RKO (cell line): Measurements from ENCODE around the gene INSIG2.
A peak's percentile ranks its signal among the peaks of the same experiment; 100 is the strongest.

Experiments
- DNase-seq: peaks from one replicate; pipeline ENCODE4 v3.0.0-alpha.2; 2016; ENCODE audit warnings: low spot score

INSIG2 gene

DNA sequence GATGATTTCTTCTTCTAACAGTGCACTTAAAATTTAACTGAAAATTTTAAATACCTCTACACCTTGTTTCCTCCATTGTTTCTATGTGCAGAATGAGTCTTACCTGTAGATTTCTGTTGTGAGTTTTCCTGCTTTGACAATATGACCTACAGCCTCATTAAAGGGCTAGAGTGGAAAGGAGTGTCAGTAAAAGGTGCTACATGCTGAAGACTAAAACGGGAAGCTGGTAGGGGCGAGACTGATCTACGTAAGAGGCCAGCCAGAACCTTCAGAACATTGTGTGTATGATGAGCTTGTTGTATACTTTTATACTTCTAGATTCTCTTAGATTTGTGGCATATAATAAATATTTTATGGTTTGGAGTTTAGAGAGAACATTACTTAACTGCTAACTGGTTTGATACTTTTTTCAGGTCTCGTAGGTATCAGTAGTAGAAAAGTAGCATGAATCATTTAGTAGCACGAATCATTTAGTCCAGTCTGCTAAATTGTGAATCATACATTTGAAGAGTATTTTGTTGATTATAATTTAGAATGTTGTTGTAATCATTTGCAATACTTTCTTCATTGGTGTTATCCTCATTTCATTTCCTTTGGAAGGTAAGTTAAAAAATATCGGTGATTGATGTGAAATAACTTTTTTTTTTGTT is 14.3 kb downstream of the INSIG2 start:
- DNase-seq: no peak

- DNase-seq: no peak
These were observed 16.0 kb downstream of the INSIG2 start for GRCh38 chr2:118103951-118104940.

- no peak for DNase-seq
These were observed 17.2 kb downstream of the INSIG2 start for GRCh38 chr2:118105497-118105896.

DNA sequence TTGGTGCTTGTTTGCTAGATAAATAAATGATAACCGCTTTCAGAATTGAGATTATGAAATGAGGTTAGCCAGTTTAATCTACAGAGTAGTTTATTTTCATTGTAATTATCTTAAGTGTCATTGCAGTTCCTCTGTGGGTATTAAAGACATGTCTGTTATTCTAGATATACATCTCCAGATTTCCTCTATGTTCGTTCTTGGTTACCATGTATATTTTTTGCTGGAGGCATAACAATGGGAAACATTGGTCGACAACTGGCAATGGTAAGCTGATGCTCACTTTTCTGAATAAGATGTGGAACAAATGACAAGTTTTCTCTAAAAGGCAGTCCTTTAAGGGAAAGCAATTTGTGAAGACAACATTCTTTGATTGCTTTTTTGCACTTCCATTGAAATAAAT is 18.7 kb downstream of the INSIG2 start:
- no peak for DNase-seq

GRCh38 chr2:118110310-118110709 is 22.0 kb downstream of the INSIG2 start:
- no peak for DNase-seq

DNA sequence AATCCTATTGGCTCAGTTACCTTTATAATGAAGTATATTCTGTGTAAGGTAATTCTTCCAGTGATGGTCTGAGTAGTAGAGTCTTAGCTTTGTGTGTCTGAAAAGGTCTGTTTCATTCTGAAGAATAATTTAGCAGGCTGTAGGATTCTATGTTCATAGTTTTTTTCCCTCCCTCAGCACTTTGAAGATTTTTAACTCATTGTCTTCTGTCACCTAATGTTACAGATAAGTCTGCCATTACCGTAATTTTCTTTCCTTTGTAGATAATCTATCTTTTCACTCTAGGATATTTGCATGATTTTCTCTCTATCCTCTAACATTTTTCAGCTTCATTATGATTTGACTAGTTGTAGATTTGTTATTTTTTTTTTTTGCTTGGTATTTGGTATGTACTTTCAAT is 22.7 kb downstream of the INSIG2 start:
- DNase-seq: no peak

GRCh38 chr2:118112771-118113334 is 24.6 kb downstream of the INSIG2 start:
- DNase-seq: peak; percentile 50

DNA sequence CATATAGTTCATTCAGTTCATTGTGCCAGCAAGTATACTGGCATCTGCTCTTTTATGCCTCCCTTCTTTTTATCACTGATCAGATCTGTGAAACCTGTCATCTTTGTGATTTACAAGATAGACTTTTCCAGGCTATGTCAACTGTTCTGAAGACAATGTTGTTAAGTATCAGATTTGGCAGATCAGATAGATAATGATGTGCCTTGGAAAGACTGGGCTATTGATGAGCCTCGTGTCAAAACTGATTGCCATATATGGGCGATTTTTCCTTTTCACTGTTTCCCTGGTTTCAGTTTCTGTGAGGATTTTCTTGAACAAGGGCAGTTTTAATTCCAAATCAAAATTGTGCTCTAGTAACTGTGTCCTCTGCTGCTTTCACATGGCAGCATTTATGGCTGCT is 26.6 kb downstream of the INSIG2 start:
- no peak for DNase-seq

DNA sequence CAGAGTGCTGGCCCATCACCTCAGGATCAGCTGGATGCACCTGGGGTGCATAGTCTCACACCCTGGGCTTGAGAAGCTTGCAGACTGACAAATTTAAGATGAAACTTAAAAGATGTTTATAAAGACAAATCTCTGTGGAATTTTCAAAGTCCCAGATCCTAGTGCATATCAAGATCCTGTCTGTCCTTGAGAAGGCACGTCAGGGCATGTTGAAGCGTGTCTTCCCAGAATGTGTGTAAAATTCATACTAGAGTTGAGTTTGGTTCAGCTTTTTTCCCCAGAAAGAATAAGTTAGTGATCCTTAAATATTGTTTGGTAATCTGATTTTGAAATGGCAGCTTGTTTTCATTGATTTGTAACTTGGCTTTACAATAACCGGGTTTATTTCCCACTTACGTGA is 27.5 kb downstream of the INSIG2 start:
- no peak for DNase-seq

GRCh38 chr2:118118479-118118878 is 30.2 kb downstream of the INSIG2 start:
- DNase-seq: no peak

- no peak for DNase-seq
These were observed 31.0 kb downstream of the INSIG2 start for GRCh38 chr2:118119158-118119727.

GRCh38 chr2:118119761-118120400 is 31.6 kb downstream of the INSIG2 start:
- DNase-seq: no peak

DNA sequence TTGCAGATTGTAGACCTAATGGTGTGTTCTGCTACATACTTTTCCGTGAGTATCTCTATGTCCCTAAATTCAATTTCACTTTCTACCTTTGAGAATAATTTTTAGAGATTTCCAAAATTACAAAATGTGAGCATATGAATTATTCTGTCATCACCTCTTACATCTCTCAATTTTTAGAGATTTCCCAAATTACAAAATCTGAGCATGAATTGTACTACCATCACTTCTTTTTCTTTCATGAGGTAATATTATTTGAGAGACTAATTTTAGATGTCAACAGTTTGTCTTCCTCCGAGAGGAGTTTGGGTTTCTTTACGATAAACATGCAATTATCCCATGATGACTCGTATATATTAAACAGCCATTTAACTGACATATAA is 32.1 kb downstream of the INSIG2 start:
- no peak for DNase-seq

DNA sequence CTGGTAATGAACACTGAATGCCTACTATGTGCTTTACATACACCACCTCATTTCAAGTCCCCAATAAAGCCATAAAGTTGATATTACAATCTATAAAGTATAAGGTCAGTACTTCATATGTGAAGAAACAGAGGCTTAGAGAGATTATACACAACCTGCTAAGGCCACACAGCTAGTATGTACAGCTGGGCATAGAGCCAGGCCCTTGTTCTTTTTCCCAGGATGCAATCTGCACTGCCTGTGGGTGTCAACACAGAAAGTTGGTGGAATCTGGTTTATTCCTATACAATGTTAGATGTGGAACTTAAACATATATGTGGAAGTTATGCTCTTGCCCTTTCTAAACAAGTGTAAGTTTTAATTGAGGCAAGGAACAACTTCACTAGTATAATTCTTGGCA is 32.8 kb downstream of the INSIG2 start:
- DNase-seq: no peak

DNA sequence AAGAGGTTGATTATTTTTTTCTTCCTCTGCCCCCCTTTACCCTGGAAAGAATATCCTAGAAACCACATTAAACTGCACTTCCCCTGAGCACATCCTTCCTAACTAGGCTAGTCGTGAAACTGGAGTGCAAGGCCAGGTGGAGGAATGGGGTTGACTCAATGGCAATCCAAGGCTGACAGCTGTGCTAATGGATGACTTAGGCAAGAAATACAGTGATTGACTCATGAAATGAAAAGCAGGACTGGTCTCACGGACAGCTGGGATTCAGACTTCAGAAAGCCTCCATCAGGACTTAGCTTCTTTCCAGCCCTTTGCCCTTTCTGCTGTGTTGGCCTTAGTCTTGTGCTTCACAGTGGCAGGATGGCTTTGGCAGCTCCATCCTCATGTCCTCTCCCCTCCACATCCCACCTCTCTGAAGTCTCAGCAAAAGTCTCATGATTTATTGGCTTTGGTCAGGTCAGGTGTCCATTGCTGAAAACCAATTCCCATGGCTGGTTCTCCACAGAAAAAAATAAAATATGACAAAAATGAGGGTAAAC is 33.8 kb downstream of the INSIG2 start:
- peak; percentile 40 for DNase-seq

DNA sequence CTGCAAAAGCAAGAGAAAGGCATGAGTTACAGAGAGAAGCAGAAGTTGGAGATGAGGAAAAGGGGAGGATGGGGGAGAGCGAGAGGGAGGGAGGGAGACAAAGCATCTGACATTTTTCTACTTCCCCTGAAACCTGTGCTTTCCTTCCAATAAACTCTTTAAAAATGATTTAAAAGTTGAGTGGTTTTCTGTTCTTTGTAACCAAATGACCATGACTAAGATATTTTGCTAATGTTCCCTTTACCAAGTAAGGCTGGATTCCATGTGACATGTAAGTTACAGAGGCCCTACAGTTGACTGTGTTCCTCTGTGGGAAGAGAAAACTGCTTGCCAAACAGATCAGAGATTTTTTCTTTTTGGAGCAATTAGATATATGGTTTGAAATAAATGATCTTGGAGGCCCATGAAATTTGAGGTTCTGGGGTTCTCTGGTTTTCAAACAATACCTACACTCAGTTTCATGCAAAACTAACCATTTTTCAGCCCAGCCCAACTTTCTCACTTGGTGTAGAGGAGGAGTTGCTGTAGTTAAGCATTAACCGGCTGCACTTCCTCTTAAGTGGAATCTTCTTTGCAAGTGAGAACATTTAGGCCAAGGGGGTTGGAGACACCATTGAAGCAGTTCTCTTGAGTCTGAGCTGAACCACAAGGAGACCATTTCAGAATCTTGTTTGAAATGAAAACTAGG is 34.5 kb downstream of the INSIG2 start:
- no peak for DNase-seq

- peak; percentile 5 for DNase-seq
These were observed 35.4 kb downstream of the INSIG2 start for GRCh38 chr2:118123561-118124232.

- no peak for DNase-seq
These were observed 36.1 kb downstream of the INSIG2 start for GRCh38 chr2:118124288-118124891.

GRCh38 chr2:118127250-118127649 is 39.0 kb downstream of the INSIG2 start:
- no peak for DNase-seq

DNA sequence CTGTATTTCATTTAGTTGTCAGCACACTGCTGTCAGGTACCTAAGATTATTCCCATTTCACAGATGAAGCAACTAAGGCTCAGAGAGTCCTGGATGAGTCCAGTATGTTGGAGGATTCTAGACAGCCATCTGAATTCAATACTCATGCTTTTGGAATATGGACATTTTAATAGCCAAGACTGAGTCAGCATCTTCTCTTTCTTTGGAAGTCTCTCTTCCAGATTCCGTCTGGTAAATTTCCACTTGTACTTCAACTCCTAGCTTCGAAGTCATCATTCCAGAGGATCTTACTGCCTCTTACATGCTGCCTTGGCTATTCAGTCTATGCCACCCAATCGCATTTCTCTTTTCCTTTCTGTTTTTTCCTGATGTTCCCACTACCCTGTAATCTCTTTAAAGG is 40.6 kb downstream of the INSIG2 start:
- no peak for DNase-seq
